Hypothalamus (tissue), 51 donors: ENCODE measurements around the gene WIPF3.
A peak's percentile ranks its signal among the peaks of the same experiment; 100 is the strongest.

Source experiments
- DNase-seq, 51 donors: peaks; one replicate each; lab custom pipeline; 2025; lab: John Stamatoyannopoulos, UW

WIPF3 gene

GRCh38 chr7:29808075-29808801, 1.9 kb downstream of the WIPF3 start:
- DNase-seq, result peak in 2 of 51 donors; percentile 10 to 28

DNA sequence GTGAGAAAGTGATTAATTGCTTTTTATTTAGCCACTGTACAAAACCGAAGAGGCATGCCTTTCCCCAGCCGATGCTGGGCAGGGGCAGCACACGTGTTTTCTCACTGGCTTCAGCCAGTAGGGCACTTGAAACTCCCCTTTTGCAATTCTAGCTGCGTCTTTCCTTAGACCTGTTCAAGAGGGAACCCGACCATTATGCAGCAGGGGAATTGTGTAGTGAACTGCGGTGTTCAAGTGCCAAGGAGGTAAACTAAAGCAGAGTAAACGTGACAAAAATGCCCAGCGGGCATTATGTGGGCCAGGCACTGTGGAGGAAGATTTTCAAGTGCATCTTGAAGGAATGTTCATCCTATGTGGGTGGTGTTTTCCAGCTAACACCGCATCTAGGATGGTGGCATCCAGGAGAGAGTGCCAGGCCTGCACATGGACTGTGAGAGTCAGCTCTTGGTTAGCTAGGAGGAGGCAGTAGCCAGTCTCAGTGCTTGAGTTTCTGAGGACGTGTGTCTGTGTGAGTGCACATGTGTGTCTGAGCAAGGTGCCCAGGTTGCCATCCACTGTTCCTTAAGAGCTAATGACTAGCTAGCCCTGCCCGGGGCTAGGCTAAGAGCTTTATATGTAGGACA, 3.3 kb downstream of the WIPF3 start:
- peak in 4 of 51 donors; percentile 5 to 64 (median 26) for DNase-seq

DNA sequence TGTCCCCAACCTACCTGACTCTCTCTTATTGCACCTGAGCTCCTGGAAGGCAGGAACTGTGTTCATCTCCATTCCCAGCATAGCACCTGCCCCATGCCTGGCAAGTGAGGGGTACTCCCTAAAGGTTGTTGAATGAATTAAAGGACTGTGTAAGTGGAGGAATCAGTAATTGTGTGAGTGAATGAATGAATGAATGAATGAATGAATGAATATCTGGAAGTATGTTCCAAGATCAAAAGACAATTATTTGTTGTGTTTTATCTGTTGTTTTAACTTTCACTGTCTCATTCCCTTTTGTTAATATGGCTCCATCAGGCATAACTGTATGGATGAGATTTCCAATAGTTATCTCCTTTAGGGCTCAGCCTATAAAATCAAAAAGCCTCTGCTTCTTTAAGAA, 4.0 kb downstream of the WIPF3 start:
- DNase-seq, result no peak

- DNase-seq, result no peak
Observed at GRCh38 chr7:29810813-29811482, 4.6 kb downstream of the WIPF3 start.

GRCh38 chr7:29811586-29811985, 5.3 kb downstream of the WIPF3 start:
- peak in 2 of 51 donors; percentile 4 to 40 for DNase-seq

GRCh38 chr7:29812185-29812876, 6.0 kb downstream of the WIPF3 start:
- peak in 1 of 51 donors; percentile 17 for DNase-seq

DNA sequence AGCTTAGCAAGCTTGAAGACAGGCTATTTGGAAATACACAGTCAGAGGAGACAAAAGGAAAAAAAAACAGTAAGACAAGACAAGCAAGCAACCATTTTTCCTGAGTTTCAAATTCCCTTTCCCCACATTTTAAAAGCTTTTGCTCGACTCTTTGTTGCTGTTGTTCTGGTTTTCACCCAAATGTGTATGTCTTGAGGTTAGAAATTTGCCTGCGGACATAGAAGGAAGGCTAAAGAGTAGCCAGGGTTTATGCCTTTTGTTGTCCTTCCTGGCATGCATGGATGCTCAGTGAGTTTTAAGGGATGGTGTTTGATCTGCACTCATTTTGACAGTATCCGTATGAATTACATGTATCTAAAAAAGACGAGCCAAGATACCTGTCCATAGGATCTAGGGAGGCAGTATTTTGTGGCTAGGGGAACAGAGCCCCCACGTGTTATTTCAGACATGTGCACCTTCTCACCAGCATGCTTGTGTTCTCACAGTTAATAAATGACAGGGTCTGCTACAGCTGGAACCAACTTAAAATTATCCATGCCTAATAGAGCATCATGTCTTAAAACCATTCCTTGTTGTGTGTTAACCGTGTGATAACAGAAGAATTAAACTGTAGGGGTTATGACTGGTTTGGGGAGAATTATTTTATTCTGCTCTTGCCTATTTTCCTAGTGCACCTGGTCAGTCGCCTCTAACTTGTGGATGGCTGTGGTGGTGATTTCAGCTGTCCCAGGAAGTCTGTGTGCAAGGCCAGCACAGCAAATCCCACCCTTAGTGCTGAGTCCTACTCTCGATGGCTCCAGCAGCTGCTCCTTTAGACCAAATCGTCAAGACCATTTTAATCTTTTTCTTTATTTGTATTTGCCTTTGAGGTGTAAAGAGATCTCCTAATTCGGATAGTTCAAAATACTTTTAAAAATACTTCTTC, 9.1 kb downstream of the WIPF3 start:
- DNase-seq, result no peak

DNA sequence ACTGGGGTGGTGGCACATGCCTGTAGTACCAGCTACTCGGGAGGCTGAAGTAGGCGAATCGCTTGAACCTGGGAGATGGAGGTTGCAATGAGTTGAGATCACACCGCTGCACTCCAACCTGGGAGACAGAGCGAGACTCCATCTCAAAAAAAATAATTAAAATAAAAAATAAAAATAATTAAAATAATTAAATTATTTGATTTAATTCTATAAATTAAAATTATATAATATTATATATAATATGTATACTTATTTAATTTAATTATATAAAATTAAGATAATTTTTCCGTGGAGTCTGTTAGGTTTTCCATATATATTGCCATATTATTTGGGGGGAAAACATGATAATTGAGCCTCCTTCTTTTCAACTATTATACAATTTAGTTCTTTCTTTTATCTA, 12.0 kb downstream of the WIPF3 start:
- DNase-seq, result no peak

- no peak for DNase-seq
Observed at GRCh38 chr7:29825775-29826529, 19.6 kb downstream of the WIPF3 start.

DNA sequence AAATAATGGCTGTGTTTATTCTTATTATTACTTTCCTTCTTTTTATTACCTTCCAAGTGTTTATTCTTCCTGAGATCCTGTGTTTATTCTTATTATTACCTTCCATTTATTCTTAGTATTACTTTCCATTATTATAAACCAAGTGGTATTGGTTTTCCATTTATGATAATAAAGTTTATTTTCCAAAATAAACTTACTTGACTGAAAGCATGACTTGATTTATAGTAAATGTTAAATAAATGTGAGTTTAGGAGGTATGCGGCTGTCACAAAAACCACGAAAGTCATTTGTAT, 20.2 kb downstream of the WIPF3 start:
- DNase-seq, result no peak

DNA sequence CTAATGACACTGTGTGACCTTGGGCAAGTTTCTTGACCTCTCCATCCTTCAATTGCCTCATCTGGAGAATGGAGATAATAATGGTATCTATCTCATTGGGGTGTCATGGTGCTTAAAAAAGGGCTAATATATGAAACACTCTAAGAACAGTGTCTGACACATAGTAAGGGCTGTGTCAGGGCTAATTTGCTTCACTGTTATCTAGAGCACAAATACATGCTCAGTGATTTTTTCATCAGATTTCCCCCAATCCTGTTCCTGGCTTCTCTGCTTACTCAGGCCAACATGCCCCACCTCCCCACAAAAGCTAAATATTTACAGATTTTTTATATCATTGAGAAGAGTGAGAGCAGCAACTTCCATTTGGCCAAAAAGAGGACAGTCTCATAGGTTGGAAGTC, 20.6 kb downstream of the WIPF3 start:
- no peak for DNase-seq

DNA sequence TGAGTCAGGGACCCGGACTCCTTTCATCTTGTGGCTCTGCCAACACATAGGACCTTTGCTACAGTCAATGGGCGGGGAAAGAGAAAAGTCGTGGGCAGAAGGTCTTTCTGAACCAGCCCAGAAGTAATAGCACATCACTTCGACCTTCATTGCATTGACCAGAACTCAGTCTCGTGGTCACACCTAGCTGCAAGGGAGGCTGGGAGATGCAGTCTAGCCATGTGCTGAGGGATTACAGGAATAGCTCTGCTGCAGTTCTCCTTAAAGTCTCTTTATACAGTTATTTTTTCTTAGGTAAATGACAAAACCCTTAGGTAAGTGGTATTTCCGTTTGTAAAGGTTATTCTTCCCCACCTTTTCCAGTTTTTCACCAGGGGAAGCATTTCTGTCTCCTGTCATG, 25.4 kb downstream of the WIPF3 start:
- DNase-seq, result no peak

GRCh38 chr7:29833929-29834328, 27.6 kb downstream of the WIPF3 start:
- DNase-seq, result no peak

GRCh38 chr7:29835718-29836117, 29.4 kb downstream of the WIPF3 start:
- no peak for DNase-seq

GRCh38 chr7:29839302-29839701, 33.0 kb downstream of the WIPF3 start:
- DNase-seq, result no peak

DNA sequence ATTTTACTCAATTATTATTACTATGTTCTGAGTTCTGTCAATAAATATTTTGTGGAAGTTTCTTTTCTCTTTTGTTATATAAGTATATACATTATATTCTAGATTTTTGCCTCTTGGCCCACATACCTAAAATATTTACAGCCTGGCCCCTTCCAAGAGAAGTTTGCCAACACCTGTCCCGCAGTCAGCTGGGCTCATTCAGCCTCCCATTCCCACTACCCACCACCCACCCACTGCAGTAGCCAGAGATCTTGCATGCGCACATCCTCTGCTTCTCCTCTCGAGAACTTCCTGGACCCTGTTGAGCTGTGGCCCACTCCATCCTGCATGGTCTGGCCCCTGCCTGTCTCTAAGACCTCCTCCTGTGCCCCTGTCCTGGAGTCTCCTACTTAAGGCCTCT, 33.6 kb downstream of the WIPF3 start:
- no peak for DNase-seq

GRCh38 chr7:29840701-29841100, 34.4 kb downstream of the WIPF3 start:
- DNase-seq, result no peak

GRCh38 chr7:29841926-29842701, 35.8 kb downstream of the WIPF3 start:
- DNase-seq, result no peak

- DNase-seq, result no peak
Observed at GRCh38 chr7:29843093-29843492, 36.8 kb downstream of the WIPF3 start.
